ENCODE measurements around the gene HMOX2.
A peak's percentile ranks its signal among the peaks of the same experiment; 100 is the strongest.

The HMOX2 gene

GRCh38 chr16:4506450-4506849 is 30.3 kb downstream of the HMOX2 start:
- in situ Hi-C loops (cut with MboI; ENCODE audit: low sequenced_read_pairs, unreplicated experiment), result no loop called here

GRCh38 chr16:4507588-4508345 is 31.6 kb downstream of the HMOX2 start:
- in situ Hi-C loops (cut with MboI; ENCODE audit: low sequenced_read_pairs, unreplicated experiment), result no loop called here
- no peak for DNase-seq (ENCODE audit: low spot score)

More at GRCh38 chr16:4506450-4506849, 30.3 kb downstream of the HMOX2 start:
- DNase-seq (ENCODE audit: low spot score), result peak; percentile 80
- TF ChIP-seq CTCF (IDR thresholded peaks at IDR 0.05; ENCODE audit: borderline replicate concordance, control extremely low read depth, extremely low read depth, insufficient read depth, missing control alignments), result peak; percentile 71

GRCh38 chr16:4508806-4509205 is 32.6 kb downstream of the HMOX2 start:
- TF ChIP-seq CTCF (IDR thresholded peaks at IDR 0.05; ENCODE audit: borderline replicate concordance, control extremely low read depth, extremely low read depth, insufficient read depth, missing control alignments), result no peak
- in situ Hi-C loops (cut with MboI; ENCODE audit: low sequenced_read_pairs, unreplicated experiment), result no loop called here

More at GRCh38 chr16:4507588-4508345, 31.6 kb downstream of the HMOX2 start:
- TF ChIP-seq CTCF (IDR thresholded peaks at IDR 0.05; ENCODE audit: borderline replicate concordance, control extremely low read depth, extremely low read depth, insufficient read depth, missing control alignments), result no peak

GRCh38 chr16:4509420-4509819 is 33.2 kb downstream of the HMOX2 start:
- TF ChIP-seq CTCF (IDR thresholded peaks at IDR 0.05; ENCODE audit: borderline replicate concordance, control extremely low read depth, extremely low read depth, insufficient read depth, missing control alignments), result no peak
- no peak for DNase-seq (ENCODE audit: low spot score)
- in situ Hi-C loops (cut with MboI; ENCODE audit: low sequenced_read_pairs, unreplicated experiment), result no loop called here

More at GRCh38 chr16:4508806-4509205, 32.6 kb downstream of the HMOX2 start:
- DNase-seq (ENCODE audit: low spot score), result no peak

GRCh38 chr16:4510131-4510530 is 33.9 kb downstream of the HMOX2 start:
- in situ Hi-C loops (cut with MboI; ENCODE audit: low sequenced_read_pairs, unreplicated experiment), result no loop called here

GRCh38 chr16:4510747-4511426 is 34.7 kb downstream of the HMOX2 start:
- in situ Hi-C loops (cut with MboI; ENCODE audit: low sequenced_read_pairs, unreplicated experiment), result no loop called here
- DNase-seq (ENCODE audit: low spot score), result no peak
- TF ChIP-seq CTCF (IDR thresholded peaks at IDR 0.05; ENCODE audit: borderline replicate concordance, control extremely low read depth, extremely low read depth, insufficient read depth, missing control alignments), result no peak

More at GRCh38 chr16:4510131-4510530, 33.9 kb downstream of the HMOX2 start:
- DNase-seq (ENCODE audit: low spot score), result no peak
- TF ChIP-seq CTCF (IDR thresholded peaks at IDR 0.05; ENCODE audit: borderline replicate concordance, control extremely low read depth, extremely low read depth, insufficient read depth, missing control alignments), result no peak
